ENCODE results near the gene KLF11. TPM values are rescaled to one million over a fixed set of nuclear protein-coding genes. Genes with fewer than 3 reads are reported as not detected.

Gene KLF11
- total and polyA plus RNA-seq, 9 of the 15 experiments (the other 6 are each of a cell fraction or from before 2014, with no cell fraction given), result 2.1 to 13.4 (median 6.5) TPM

GRCh38 chr2:10101491-10101890 is 58.1 kb downstream of the KLF11 start:
- Histone ChIP-seq H2AFZ (ENCODE audit: low read depth, low read length) (no peak overlapping the region), H3K9me1 (ENCODE audit: control insufficient read depth, insufficient read depth, low read length) (no peaks in the 10 kb centered on the region), H3K27me3 (ENCODE audit: control insufficient read depth in 2 of 2, insufficient read depth in 2 of 2, low read length in 2 of 2) (peaks cover 0 to under 1% of the 10 kb centered on the region in 2 experiments; a peak in 1 of 5 replicates), H3K36me3 (ENCODE audit: control insufficient read depth, insufficient read depth, low read length) (no peaks in the 10 kb centered on the region; the same call in 2 of the 3 replicates), H3K9me3 (replicated peaks; ENCODE audit: control insufficient read depth, insufficient read depth, low read depth, low read length) (no peaks in the 10 kb centered on the region), H4K20me1 (replicated peaks; ENCODE audit: control insufficient read depth, insufficient read depth, low read length) (no peaks in the 10 kb centered on the region), H3K27ac (ENCODE audit: extremely low read depth, low read depth, low read length) (no peak overlapping the region), H3K79me2 (ENCODE audit: control insufficient read depth, insufficient read depth, low read length) (no peaks in the 10 kb centered on the region), H3K4me1 (replicated peaks in 1 of 2; ENCODE audit: control insufficient read depth in 2 of 2, insufficient read depth in 2 of 2, low read length in 2 of 2) (peaks cover 11 to 18% of the 10 kb centered on the region in 2 experiments), H3K4me2 (ENCODE audit: insufficient read depth, low read length) (no peak overlapping the region), H3K4me3 (no peak overlapping the region), H3K9ac (ENCODE audit: insufficient read depth in 1 of 2, low read depth in 2 of 2, low read length in 2 of 2) (peak overlapping the region in 1 of 2 experiments; percentile 14; a peak in 1 of 4 replicates)
- DNase-seq (ENCODE audit: extremely low read depth in 1 of 4, low spot score in 3 of 4) (no peak), ATAC-seq (no peak), FAIRE-seq (no peak)
- ChIA-PET CTCF (ENCODE audit: low intra/inter-chr PET ratio) (no interaction called here), POLR2A (interaction anchor here (0.5 to 2.7 kb wide), 5 partner anchors 10 to 57 kb away, joined by 3 to 10 read pairs (median 4); partner anchors contain the start of gene RRM2)
- WGBS (ENCODE audit: insufficient coverage, low coverage, missing lambda C conversion rate), result 51% methylated on average over 7 of the region's 7 CpGs
- intact Hi-C loops (cut with micrococcal nuclease) (no loop called here), in situ Hi-C loops (cut with MboI) (no loop called here)
- no TSS peak for BruUV-seq (replicated peaks)
- TF ChIP-seq GATA2 (CRISPR knock-in tag; IDR thresholded peaks at IDR 0.05) (no peak), ZBTB34 (CRISPR knock-in tag; IDR thresholded peaks at IDR 0.05) (no peak), JUNB (CRISPR knock-in tag; conservative IDR thresholded peaks at IDR 0.05) (no peak), ATF1 (CRISPR knock-in tag; IDR thresholded peaks at IDR 0.05) (no peak), ATF1 (tag; IDR thresholded peaks at IDR 0.05) (no peak), KAT7 (CRISPR knock-in tag; IDR thresholded peaks at IDR 0.05; ENCODE audit: borderline replicate concordance) (no peak), CHD4 (IDR thresholded peaks at IDR 0.05; ENCODE audit: insufficient read depth, insufficient replicate concordance, low read depth, low read length, poor library complexity, severe bottlenecking) (no peak), PREB (CRISPR knock-in tag; IDR thresholded peaks at IDR 0.05) (no peak), ZNF507 (tag; conservative IDR thresholded peaks at IDR 0.05) (no peak), ZNF57 (CRISPR knock-in tag; IDR thresholded peaks at IDR 0.05) (no peak), ZNF232 (CRISPR knock-in tag; IDR thresholded peaks at IDR 0.05) (no peak), HDAC1 (IDR thresholded peaks at IDR 0.05) (no peak), MECOM (CRISPR knock-in tag; IDR thresholded peaks at IDR 0.05) (no peak), HDAC3 (IDR thresholded peaks at IDR 0.05; ENCODE audit: borderline replicate concordance, partially characterized antibody) (no peak), EP300 (IDR thresholded peaks at IDR 0.05; ENCODE audit: low read length) (no peak)
